Activated T-cell treated with anti-CD3 and anti-CD28 coated beads, Interleukin-2, amount 50 U/mL, for 72 hours (primary cell): Measurements from ENCODE around the gene EPC1. TPM values are rescaled to one million over a fixed set of nuclear protein-coding genes. Genes with fewer than 3 reads are reported as not detected.
"Not testable (repeated sequence)": the region's sequence is repeated elsewhere in the genome, so short reads cannot be mapped to it uniquely, and the experiment has no call there.

Source experiments
- ATAC-seq, 2 donors: fragments of 150-1000 bp; cut with Tn5 transposase; replicated peaks in 1 of 2; 2 replicates each; pipeline ENCODE4 v1.10.0; 2021; ENCODE audit warnings: moderate library complexity in 2 of 2, mild to moderate bottlenecking in 1 of 2
- DNase-seq, 2 donors: peaks; one replicate each; pipeline ENCODE4 v3.0.0; 2021 to 2022; ENCODE audit warnings: mixed read lengths in 1 of 2
- H3K27ac Mint-ChIP-seq: one replicate; pipeline ENCODE4 v1.8.0; 2022; ENCODE audit warnings: mild to moderate bottlenecking, moderate library complexity, mixed read lengths
- H3K27me3 Mint-ChIP-seq: one replicate; pipeline ENCODE4 v1.8.0; 2022; ENCODE audit warnings: low read depth, mixed read lengths
- H3K36me3 Mint-ChIP-seq, 2 donors: one replicate each; pipeline ENCODE4 v1.8.0; 2022; ENCODE audit warnings: mixed read lengths in 2 of 2, mild to moderate bottlenecking in 1 of 2; ENCODE audit not compliant: insufficient read depth in 2 of 2
- H3K4me1 Mint-ChIP-seq: one replicate; pipeline ENCODE4 v1.8.0; 2022; ENCODE audit warnings: low read depth, mixed read lengths
- H3K4me3 Mint-ChIP-seq, 2 donors: one replicate each; pipeline ENCODE4 v1.8.0; 2022; ENCODE audit warnings: mild to moderate bottlenecking in 2 of 2, mixed read lengths in 2 of 2, moderate library complexity in 2 of 2
- H3K9me3 Mint-ChIP-seq, 2 donors: one replicate each; pipeline ENCODE4 v1.8.0; 2022; ENCODE audit warnings: mixed read lengths in 2 of 2
- total RNA-seq, 2 donors: library from RNA; stranded (reverse); gene quantifications; one replicate each; pipeline ENCODE4 v1.2.3, GENCODE V29; 2022

The EPC1 gene, protein sequence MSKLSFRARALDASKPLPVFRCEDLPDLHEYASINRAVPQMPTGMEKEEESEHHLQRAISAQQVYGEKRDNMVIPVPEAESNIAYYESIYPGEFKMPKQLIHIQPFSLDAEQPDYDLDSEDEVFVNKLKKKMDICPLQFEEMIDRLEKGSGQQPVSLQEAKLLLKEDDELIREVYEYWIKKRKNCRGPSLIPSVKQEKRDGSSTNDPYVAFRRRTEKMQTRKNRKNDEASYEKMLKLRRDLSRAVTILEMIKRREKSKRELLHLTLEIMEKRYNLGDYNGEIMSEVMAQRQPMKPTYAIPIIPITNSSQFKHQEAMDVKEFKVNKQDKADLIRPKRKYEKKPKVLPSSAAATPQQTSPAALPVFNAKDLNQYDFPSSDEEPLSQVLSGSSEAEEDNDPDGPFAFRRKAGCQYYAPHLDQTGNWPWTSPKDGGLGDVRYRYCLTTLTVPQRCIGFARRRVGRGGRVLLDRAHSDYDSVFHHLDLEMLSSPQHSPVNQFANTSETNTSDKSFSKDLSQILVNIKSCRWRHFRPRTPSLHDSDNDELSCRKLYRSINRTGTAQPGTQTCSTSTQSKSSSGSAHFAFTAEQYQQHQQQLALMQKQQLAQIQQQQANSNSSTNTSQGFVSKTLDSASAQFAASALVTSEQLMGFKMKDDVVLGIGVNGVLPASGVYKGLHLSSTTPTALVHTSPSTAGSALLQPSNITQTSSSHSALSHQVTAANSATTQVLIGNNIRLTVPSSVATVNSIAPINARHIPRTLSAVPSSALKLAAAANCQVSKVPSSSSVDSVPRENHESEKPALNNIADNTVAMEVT
- total RNA-seq: 10 to 100 TPM; 36.0 to 38.3 TPM

DNA sequence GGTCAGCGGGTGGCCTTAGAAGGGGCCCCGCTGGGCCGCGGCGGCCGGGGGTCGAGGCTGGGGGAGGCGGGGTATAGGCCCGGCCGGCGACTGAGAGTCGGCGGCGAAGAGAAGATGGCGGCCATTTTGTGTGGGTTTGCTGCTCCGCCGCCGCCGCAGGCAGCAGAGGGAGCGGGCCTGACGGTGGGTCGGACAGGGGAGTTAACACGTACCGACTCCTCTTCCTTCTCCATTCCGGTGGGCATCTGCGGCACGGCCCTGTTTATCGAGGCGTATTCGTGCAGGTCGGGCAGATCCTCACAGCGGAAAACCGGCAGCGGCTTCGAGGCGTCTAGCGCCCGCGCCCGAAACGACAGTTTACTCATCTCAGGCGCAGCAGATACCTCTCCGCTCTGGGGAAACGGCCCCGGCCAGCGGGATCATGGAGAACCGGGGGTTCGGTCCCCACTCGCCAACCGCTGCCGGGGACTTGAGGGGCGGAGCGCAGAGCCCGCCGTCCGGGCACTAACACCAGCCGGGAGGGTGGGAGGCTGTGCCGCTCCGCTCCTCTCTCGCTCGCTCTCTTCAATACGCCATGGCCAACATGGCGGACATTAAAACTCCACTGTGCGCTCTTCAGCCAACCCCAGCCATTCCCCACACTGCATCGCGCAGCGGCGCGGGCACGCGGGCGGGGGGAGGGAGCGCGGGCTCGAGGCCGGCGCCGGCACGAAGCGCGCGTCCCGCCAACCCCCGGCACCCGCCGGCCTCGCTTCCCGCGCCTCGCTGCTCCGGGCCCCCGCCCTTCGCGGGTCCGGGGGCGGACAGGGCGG, at the start of gene EPC1:
EPC1 (minus strand) TSS at position 608 of the 812 bp plus-strand sequence; CDS start at position 365, 243 bp downstream.
- Mint-ChIP-seq H3K9me3 (no peaks in the 10 kb centered on the region), H3K36me3 (peaks cover 2 to 5% of the 10 kb centered on the region in 2 donors), H3K27me3 (no peaks in the 10 kb centered on the region), H3K4me1 (peaks cover 71% of the 10 kb centered on the region), H3K27ac (peak within 1 kb of the TSS; percentile 100), H3K4me3 (peak within 1 kb of the TSS; percentile 91 to 100)
- ATAC-seq: peak; percentile 79 to 82
- peak; percentile 89 to 90 for DNase-seq

DNA sequence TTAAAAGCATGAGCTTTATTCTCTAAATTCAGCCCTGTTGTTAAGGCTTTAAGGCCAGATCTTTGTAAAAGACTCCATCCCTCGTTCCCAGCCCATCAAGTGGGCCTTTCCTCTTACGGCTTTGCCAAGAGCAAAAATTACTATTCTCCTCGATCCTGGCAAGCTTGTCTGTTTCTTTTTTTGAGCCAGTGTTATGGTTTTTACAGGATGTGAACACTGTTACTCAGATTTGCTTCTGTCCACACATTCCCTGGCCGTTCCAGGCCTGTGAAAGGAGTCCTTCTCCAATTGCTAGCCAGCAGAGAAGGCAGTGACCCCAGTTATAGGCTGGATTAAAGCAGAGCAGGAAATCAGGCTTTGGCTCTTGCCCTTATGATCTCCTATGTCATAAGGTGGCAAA, 47.0 kb upstream of the EPC1 start:
- DNase-seq (no peak), ATAC-seq (no peak)
- Mint-ChIP-seq H3K36me3 (peaks cover 0 to 1% of the 10 kb centered on the region in 2 donors), H3K27ac (no peak overlapping the region), H3K4me3 (no peak overlapping the region), H3K27me3 (no peaks in the 10 kb centered on the region), H3K4me1 (no peaks in the 10 kb centered on the region), H3K9me3 (peaks cover 1 to 2% of the 10 kb centered on the region in 2 donors)

DNA sequence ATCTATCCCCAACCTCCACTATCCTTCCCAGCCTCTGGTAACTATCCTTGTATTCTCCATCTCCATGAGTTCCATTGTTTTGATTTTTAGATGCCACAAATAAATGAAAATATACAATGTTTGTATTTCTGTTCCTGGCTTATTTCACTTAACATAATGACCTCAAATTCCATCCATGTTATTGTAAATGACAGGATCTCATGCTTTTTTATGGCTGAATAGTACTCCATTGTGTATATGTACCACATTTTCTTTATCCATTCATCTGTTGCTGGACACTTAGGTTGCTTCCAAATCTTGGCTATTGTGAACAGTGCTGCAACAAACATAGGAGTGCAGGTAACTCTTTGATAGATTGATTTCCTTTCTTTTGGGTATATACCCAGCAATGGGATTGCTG, 45.3 kb upstream of the EPC1 start:
- H3K4me1 Mint-ChIP-seq, DNase-seq, H3K9me3 Mint-ChIP-seq, H3K4me3 Mint-ChIP-seq, H3K27ac Mint-ChIP-seq, H3K36me3 Mint-ChIP-seq, H3K27me3 Mint-ChIP-seq, ATAC-seq: not testable (repeated sequence)

DNA sequence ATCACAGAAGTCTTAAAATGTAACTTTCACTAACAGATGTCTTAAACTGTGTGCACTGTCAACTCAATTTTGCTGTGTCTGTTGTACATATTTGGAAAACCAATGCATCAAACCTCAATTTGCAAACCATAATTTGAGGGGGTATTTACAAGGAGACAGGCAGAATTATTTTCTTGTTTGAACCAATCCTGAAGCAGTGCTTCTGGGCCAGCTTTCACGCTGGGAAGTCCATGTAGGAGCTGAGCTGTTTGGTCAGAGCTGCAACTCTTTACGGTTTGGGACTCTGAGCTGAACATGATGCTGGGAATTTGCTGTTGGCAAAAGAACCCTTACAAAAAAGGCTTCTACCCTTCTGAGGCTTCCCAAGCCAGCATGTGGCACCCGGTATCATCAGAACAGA, 43.2 kb upstream of the EPC1 start:
- peaks cover 0 to 1% of the 10 kb centered on the region in 2 donors for H3K36me3 Mint-ChIP-seq
- H3K9me3 Mint-ChIP-seq: peaks cover 2 to 3% of the 10 kb centered on the region in 2 donors
- ATAC-seq: no peak
- no peak overlapping the region for H3K27ac Mint-ChIP-seq
- H3K4me1 Mint-ChIP-seq: peaks cover 9% of the 10 kb centered on the region
- H3K27me3 Mint-ChIP-seq: no peaks in the 10 kb centered on the region
- DNase-seq: no peak
- H3K4me3 Mint-ChIP-seq: no peak overlapping the region

DNA sequence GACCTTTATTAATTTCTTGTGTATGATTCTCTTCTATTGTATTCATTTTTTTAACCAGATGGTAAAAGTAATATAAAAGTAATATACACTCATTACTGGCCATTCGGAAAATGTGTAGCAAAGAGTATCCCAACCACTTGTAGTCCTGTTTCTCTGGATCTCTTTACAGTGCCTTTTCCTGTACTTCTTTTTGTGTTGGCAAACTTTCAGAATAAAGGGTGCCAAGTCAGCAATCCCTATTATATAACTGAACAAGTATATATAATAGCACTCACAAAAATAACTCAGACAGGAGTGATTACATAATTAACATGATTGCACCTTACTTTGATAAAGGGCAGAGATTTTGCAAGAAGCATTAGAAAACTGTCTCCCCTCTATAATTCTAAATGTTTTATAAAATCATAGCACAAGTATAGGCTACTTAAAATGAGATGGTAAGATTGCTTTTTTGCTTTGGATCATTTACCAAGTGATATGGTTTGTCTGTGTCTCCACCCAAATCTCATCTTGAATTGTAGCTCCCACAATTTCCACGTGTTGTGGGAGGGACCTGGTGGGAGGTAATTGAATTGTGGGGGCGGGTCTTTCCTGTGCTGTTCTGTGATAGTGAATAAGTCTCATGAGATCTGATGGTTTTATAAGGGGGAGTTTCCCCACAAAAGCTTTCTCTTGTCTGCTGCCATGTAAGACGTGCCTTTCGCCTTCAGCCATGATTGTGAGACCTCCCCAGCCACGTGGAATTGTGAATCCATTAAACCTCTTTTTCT, 41.5 kb upstream of the EPC1 start:
- H3K4me1 Mint-ChIP-seq: peaks cover 9% of the 10 kb centered on the region
- H3K9me3 Mint-ChIP-seq: peaks cover 2 to 3% of the 10 kb centered on the region in 2 donors
- DNase-seq (no peak), ATAC-seq (no peak)
- no peaks in the 10 kb centered on the region for H3K27me3 Mint-ChIP-seq
- peaks cover 0 to 1% of the 10 kb centered on the region in 2 donors for H3K36me3 Mint-ChIP-seq
- no peak overlapping the region for H3K4me3 Mint-ChIP-seq
- H3K27ac Mint-ChIP-seq: no peak overlapping the region

DNA sequence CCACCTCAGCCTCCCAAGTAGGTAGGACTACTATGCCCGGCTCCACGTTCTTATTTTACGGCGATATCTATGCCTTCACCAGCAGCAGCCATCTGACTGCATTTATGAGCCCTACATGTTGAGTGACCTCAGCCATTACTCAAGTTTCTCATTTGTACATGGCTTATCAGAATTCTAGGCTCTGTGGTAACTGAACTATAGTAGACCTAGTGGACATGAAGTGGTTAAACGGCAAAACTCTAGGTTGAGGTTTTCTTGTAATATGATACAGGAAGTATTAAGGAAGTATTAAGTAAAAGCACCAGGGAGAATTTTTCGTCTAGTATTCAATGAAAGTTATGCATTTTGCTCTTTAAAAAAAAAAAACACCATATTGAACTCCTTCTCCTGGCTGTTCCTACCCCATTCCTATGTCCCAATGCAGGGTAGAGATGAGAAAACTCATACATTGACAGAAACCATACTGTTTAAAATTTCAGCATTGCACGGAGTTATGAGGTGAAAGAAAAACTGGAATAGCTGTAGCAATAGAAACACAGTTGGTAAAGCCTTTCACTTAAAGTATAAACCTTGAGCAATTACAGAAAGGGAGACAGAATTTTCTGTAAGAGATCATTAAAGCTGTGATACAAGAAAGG, 39.8 kb upstream of the EPC1 start:
- DNase-seq (no peak), ATAC-seq (no peak)
- peaks cover 0 to 3% of the 10 kb centered on the region in 2 donors for H3K9me3 Mint-ChIP-seq
- H3K4me1 Mint-ChIP-seq: peaks cover 9% of the 10 kb centered on the region
- no peaks in the 10 kb centered on the region for H3K27me3 Mint-ChIP-seq
- H3K4me3 Mint-ChIP-seq: no peak overlapping the region
- H3K27ac Mint-ChIP-seq: no peak overlapping the region
- peaks cover 0 to 1% of the 10 kb centered on the region in 2 donors for H3K36me3 Mint-ChIP-seq

DNA sequence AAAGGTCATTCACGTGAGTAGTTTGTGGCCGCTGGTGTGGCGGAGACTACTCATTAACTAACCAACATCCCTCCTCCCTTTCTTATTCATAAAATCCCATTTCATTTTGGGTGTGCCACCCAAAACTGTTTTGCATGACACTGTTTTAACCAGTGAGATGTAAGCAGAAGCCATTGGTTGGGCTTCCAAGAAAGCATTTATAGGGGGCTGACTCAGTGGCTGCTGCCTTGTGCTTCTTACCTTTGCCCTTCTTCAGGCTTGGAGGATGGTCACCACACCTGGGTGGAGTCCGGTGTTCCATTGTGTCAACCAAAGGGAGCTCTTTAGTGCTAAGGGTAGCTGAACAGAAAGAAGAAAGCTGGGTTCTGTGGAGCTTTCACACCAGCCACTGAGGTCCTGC, 37.2 kb upstream of the EPC1 start:
- H3K27ac Mint-ChIP-seq: no peak overlapping the region
- no peak overlapping the region for H3K4me3 Mint-ChIP-seq
- peaks cover 0 to 3% of the 10 kb centered on the region in 2 donors for H3K9me3 Mint-ChIP-seq
- DNase-seq (no peak), ATAC-seq (peak in 1 of 2 donors; percentile 36)
- peaks cover 0 to 1% of the 10 kb centered on the region in 2 donors for H3K36me3 Mint-ChIP-seq
- peaks cover 9% of the 10 kb centered on the region for H3K4me1 Mint-ChIP-seq
- H3K27me3 Mint-ChIP-seq: no peaks in the 10 kb centered on the region

DNA sequence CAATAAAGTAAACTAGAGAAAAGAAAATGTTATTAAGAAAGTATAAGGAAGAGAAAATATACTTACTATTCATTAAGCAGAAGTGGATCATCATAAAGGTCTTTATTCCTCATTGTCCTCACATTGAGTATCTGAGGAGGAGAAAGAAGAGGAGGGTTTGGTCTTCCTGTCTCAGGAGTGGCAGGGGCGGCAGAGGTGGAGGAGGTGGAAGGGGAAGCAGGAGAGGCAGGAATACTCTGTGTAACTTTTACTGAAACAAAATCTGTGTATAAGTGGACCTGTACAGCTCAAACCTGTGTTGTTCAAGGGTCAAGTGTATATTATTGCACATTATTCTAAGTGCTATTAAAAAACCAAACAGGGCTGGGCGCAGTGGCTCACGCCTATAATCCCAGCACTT, 34.2 kb upstream of the EPC1 start:
- H3K4me1 Mint-ChIP-seq: no peaks in the 10 kb centered on the region
- H3K27me3 Mint-ChIP-seq: no peaks in the 10 kb centered on the region
- peaks cover 0 to 3% of the 10 kb centered on the region in 2 donors for H3K36me3 Mint-ChIP-seq
- H3K27ac Mint-ChIP-seq: no peak overlapping the region
- H3K9me3 Mint-ChIP-seq: no peaks in the 10 kb centered on the region
- no peak for ATAC-seq
- H3K4me3 Mint-ChIP-seq: no peak overlapping the region
- DNase-seq: no peak

DNA sequence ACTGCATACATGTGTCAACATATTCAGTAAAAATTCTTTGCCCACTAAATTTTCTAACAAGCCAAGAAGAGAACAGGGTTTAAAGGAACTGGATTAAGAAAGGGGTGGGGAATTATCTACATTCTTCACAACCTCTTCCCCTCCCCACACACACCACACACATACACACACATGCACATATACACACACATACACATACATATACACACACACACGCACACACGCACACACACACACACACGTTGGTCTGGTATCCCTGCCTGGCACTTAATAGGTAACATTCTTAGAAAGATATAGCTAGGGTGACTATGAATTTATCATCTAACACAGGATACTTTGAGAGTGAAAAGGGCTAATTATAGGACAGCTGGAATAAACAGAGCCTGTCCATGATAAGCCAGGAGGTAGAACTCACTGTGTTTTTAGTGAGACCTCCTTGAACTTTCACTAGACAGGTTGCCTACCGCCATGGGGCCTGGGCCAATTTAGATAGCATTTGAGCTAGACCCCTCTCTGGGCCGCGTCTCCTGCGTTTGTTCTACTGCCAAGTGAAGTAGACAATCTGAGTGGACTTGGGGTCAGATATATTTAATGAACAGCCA, 33.1 kb upstream of the EPC1 start:
- H3K27ac Mint-ChIP-seq: no peak overlapping the region
- H3K27me3 Mint-ChIP-seq: no peaks in the 10 kb centered on the region
- ATAC-seq (no peak), DNase-seq (no peak)
- peaks cover 6% of the 10 kb centered on the region for H3K4me1 Mint-ChIP-seq
- H3K9me3 Mint-ChIP-seq: no peaks in the 10 kb centered on the region
- H3K4me3 Mint-ChIP-seq: no peak overlapping the region
- peaks cover 0 to 3% of the 10 kb centered on the region in 2 donors for H3K36me3 Mint-ChIP-seq

DNA sequence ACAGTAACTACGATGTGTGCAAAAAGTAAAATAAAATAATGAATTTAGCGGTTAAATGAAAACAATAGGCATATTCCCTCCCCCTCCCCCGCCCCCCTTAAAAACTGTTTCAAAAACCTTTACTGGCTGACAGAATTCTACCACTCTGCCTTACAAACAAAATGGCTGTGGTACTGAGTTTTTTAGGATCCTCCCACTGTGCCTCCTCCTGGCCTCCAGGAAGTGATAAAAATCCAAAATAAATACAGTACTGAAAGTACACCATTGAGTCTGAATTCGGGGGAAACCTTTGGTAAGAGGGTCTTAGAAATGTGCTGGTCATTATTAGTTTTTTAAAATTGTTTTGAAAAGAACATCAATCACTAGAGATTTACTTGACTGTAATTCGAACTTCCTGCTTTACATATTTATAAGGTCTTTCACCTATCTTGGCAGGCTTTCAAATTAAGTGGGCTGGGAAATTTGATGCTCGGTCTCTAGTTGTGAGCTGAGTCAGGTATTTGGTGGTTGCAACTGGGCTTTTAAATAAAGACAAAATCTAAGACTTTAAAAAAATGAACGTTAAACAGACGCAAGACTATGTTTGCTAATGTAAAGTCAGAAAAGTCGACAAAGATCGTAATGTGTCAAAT, 32.5 kb upstream of the EPC1 start:
- DNase-seq: peak in 1 of 2 donors; percentile 25
- H3K4me1 Mint-ChIP-seq: peaks cover 12% of the 10 kb centered on the region
- H3K36me3 Mint-ChIP-seq: peaks cover 0 to 3% of the 10 kb centered on the region in 2 donors

More for the DNA sequence above, 32.5 kb upstream of the EPC1 start:
- Mint-ChIP-seq H3K4me3 (no peak overlapping the region), H3K9me3 (no peaks in the 10 kb centered on the region), H3K27ac (no peak overlapping the region), H3K27me3 (no peaks in the 10 kb centered on the region)
- peak in 1 of 2 donors; percentile 38 for ATAC-seq
